ENCODE measurements around the gene ESPN. TPM values are rescaled to one million over a fixed set of nuclear protein-coding genes. Genes with fewer than 3 reads are reported as not detected.

The ESPN gene
- total RNA-seq, 2 experiments from 2014 or later: 0.83 to 1.5 TPM

- intact Hi-C loops (cut with micrococcal nuclease): no loop called here
- no peak for DNase-seq
- Mint-ChIP-seq H3K27ac (no peak overlapping the region), H3K4me1 (ENCODE audit: low read depth) (no peaks in the 10 kb centered on the region), H3K27me3 (no peaks in the 10 kb centered on the region), H3K4me3 (no peak overlapping the region), H3K36me3 (no peaks in the 10 kb centered on the region), H3K9me3 (no peaks in the 10 kb centered on the region)
- POLR2A ChIA-PET: no interaction called here
- CTCF ChIA-PET: interaction anchor here (0.8 to 1.3 kb wide), 2 partner anchors 17 to 68 kb away, joined by 3 read pairs; no protein-coding TSS in a partner anchor
Measured at GRCh38 chr1:6506210-6507036, 81.8 kb downstream of the ESPN start.

GRCh38 chr1:6507037-6507428, 82.5 kb downstream of the ESPN start:
- Mint-ChIP-seq H3K4me1 (ENCODE audit: low read depth) (no peaks in the 10 kb centered on the region), H3K36me3 (no peaks in the 10 kb centered on the region)

GRCh38 chr1:6507461-6507911, 82.9 kb downstream of the ESPN start:
- no peaks in the 10 kb centered on the region for H3K9me3 Mint-ChIP-seq
- H3K36me3 Mint-ChIP-seq: no peaks in the 10 kb centered on the region
- POLR2A ChIA-PET: interaction anchor here (0.6 kb wide), 1 partner anchor 115 kb away, joined by 3 read pairs; no protein-coding TSS in a partner anchor
- intact Hi-C loops (cut with micrococcal nuclease): no loop called here
- H3K4me1 Mint-ChIP-seq (ENCODE audit: low read depth): no peaks in the 10 kb centered on the region
- no peak for DNase-seq
- H3K27ac Mint-ChIP-seq: no peak overlapping the region
- CTCF ChIA-PET: no interaction called here
- H3K27me3 Mint-ChIP-seq: no peaks in the 10 kb centered on the region
- no peak overlapping the region for H3K4me3 Mint-ChIP-seq

More at GRCh38 chr1:6507037-6507428, 82.5 kb downstream of the ESPN start:
- H3K9me3 Mint-ChIP-seq: no peaks in the 10 kb centered on the region
- no peak overlapping the region for H3K4me3 Mint-ChIP-seq
- H3K27me3 Mint-ChIP-seq: no peaks in the 10 kb centered on the region
- intact Hi-C loops (cut with micrococcal nuclease): no loop called here
- H3K27ac Mint-ChIP-seq: no peak overlapping the region
- DNase-seq: no peak
- POLR2A ChIA-PET: no interaction called here
- CTCF ChIA-PET: no interaction called here

- POLR2A ChIA-PET: no interaction called here
Measured at GRCh38 chr1:6508154-6508815, 83.7 kb downstream of the ESPN start.

GRCh38 chr1:6508816-6509189, 84.2 kb downstream of the ESPN start:
- CTCF ChIA-PET: no interaction called here
- no peaks in the 10 kb centered on the region for H3K4me1 Mint-ChIP-seq (ENCODE audit: low read depth)
- H3K9me3 Mint-ChIP-seq: no peaks in the 10 kb centered on the region
- intact Hi-C loops (cut with micrococcal nuclease): no loop called here
- POLR2A ChIA-PET: no interaction called here
- no peak overlapping the region for H3K4me3 Mint-ChIP-seq
- H3K27ac Mint-ChIP-seq: no peak overlapping the region
- no peak for DNase-seq
- H3K36me3 Mint-ChIP-seq: no peaks in the 10 kb centered on the region
- H3K27me3 Mint-ChIP-seq: no peaks in the 10 kb centered on the region

More at GRCh38 chr1:6508154-6508815, 83.7 kb downstream of the ESPN start:
- Mint-ChIP-seq H3K27me3 (no peaks in the 10 kb centered on the region), H3K4me1 (ENCODE audit: low read depth) (no peaks in the 10 kb centered on the region), H3K4me3 (no peak overlapping the region), H3K9me3 (no peaks in the 10 kb centered on the region), H3K27ac (no peak overlapping the region), H3K36me3 (no peaks in the 10 kb centered on the region)
- DNase-seq: no peak
- CTCF ChIA-PET: no interaction called here
- intact Hi-C loops (cut with micrococcal nuclease): no loop called here

GRCh38 chr1:6509220-6509918, 84.8 kb downstream of the ESPN start:
- Mint-ChIP-seq H3K4me3 (no peak overlapping the region), H3K27me3 (no peaks in the 10 kb centered on the region), H3K4me1 (ENCODE audit: low read depth) (no peaks in the 10 kb centered on the region), H3K9me3 (no peaks in the 10 kb centered on the region), H3K27ac (no peak overlapping the region), H3K36me3 (no peaks in the 10 kb centered on the region)
- ChIA-PET CTCF (no interaction called here), POLR2A (no interaction called here)
- DNase-seq: no peak
- intact Hi-C loops (cut with micrococcal nuclease): no loop called here

- H3K36me3 Mint-ChIP-seq: no peaks in the 10 kb centered on the region
- no peak overlapping the region for H3K4me3 Mint-ChIP-seq
- no peaks in the 10 kb centered on the region for H3K4me1 Mint-ChIP-seq (ENCODE audit: low read depth)
- H3K9me3 Mint-ChIP-seq: no peaks in the 10 kb centered on the region
- intact Hi-C loops (cut with micrococcal nuclease): no loop called here
- H3K27ac Mint-ChIP-seq: no peak overlapping the region
- POLR2A ChIA-PET: no interaction called here
- DNase-seq: no peak
- CTCF ChIA-PET: no interaction called here
- H3K27me3 Mint-ChIP-seq: no peaks in the 10 kb centered on the region
Measured at GRCh38 chr1:6509919-6510291, 85.3 kb downstream of the ESPN start.

GRCh38 chr1:6510493-6510892, 85.9 kb downstream of the ESPN start:
- no peak overlapping the region for H3K27ac Mint-ChIP-seq
- no peak for DNase-seq
- POLR2A ChIA-PET: no interaction called here

More at GRCh38 chr1:6510493-6510892, 85.9 kb downstream of the ESPN start:
- CTCF ChIA-PET: no interaction called here
- intact Hi-C loops (cut with micrococcal nuclease): no loop called here
- Mint-ChIP-seq H3K4me3 (no peak overlapping the region), H3K4me1 (ENCODE audit: low read depth) (no peaks in the 10 kb centered on the region), H3K36me3 (no peaks in the 10 kb centered on the region), H3K9me3 (no peaks in the 10 kb centered on the region), H3K27me3 (no peaks in the 10 kb centered on the region)

Small RNAs within 50 kb of the gene (microRNA-seq; reads per million reads assigned to microRNA genes)
- gene MIR4252 (ENCODE audit: borderline microRNAs expressed, borderline number of aligned reads, borderline replicate concordance): not detected

Other genes with a start within 250 kb of the ESPN start
- under 1 TPM; 0.38 to 0.51 TPM for gene CHD5, start 244.5 kb upstream of the ESPN start, total RNA-seq
- gene RPL22, start 225.2 kb upstream of the ESPN start, total RNA-seq: 100 to 1,000 TPM; 395 to 433 TPM
- 10 to 100 TPM; 14.7 to 18.4 TPM for gene RNF207, start 218.7 kb upstream of the ESPN start, total RNA-seq
- 10 to 100 TPM; 47.6 to 51.4 TPM for gene ICMT, start 188.8 kb upstream of the ESPN start, total RNA-seq
- gene HES3, start 180.6 kb upstream of the ESPN start, total RNA-seq: not detected
- under 1 TPM; 0.17 to 0.26 TPM for gene GPR153, start 163.7 kb upstream of the ESPN start, total RNA-seq
- gene ACOT7, start 31.0 kb upstream of the ESPN start, total RNA-seq: 10 to 100 TPM; 93.8 to 94.6 TPM
- gene HES2, start 4.9 kb upstream of the ESPN start, total RNA-seq: under 1 TPM in 1 of 2 experiments, not detected in 1; 0.07 TPM
- gene TNFRSF25, start 41.4 kb downstream of the ESPN start, total RNA-seq: 10 to 100 TPM; 90.0 to 97.4 TPM
- 1 to 10 TPM; 2.1 to 2.2 TPM for gene PLEKHG5, start 66.9 kb downstream of the ESPN start, total RNA-seq
- gene NOL9, start 129.7 kb downstream of the ESPN start, total RNA-seq: 10 to 100 TPM; 29.8 to 32.5 TPM
- gene TAS1R1, start 130.5 kb downstream of the ESPN start, total RNA-seq: not detected
- 10 to 100 TPM; 24.6 to 28.1 TPM for gene ZBTB48, start 155.2 kb downstream of the ESPN start, total RNA-seq
- 10 to 100 TPM; 18.1 to 19.4 TPM for gene KLHL21, start 178.1 kb downstream of the ESPN start, total RNA-seq
- 10 to 100 TPM; 16.8 to 16.9 TPM for gene PHF13, start 189.0 kb downstream of the ESPN start, total RNA-seq
- 10 to 100 TPM; 22.8 TPM for gene THAP3, start 200.1 kb downstream of the ESPN start, total RNA-seq